ENCODE data around the gene LHPP. TPM values are rescaled to one million over a fixed set of nuclear protein-coding genes. Genes with fewer than 3 reads are reported as not detected.

The LHPP gene
- total and polyA plus RNA-seq, 9 donors, result 4.3 to 19.9 (median 12.6) TPM

- Histone ChIP-seq H3K4me3 (no peak overlapping the region), H3K4me1 (ENCODE audit: insufficient read depth) (peaks cover 30% of the 10 kb centered on the region), H3K27me3 (no peaks in the 10 kb centered on the region), H3K27ac (peak overlapping the region in 1 of 2 donors; percentile 66), H3K36me3 (no peaks in the 10 kb centered on the region), H3K9me3 (no peaks in the 10 kb centered on the region)
- peak in 3 of 5 donors; percentile 68 to 78 (median 68) for DNase-seq
- intact Hi-C loops (cut with DNase I), result loop anchor here in 1 of 4 donors (10.0 kb wide), 1 partner anchor 84 kb away; no protein-coding TSS in a partner anchor
- TF ChIP-seq EP300 (IDR thresholded peaks at IDR 0.05) (no peak), POLR2A (IDR thresholded peaks at IDR 0.05) (no peak), CTCF (IDR thresholded peaks at IDR 0.05) (no peak)
- 35 to 39% (median 36%) methylated on average over 20 of the region's 20 CpGs for WGBS, 3 donors
These were observed 179.1 kb downstream of the LHPP start for GRCh38 chr10:124640538-124641231.

- intact Hi-C loops (cut with DNase I), result loop anchor here in 1 of 4 donors (10.0 kb wide), 1 partner anchor 83 kb away; no protein-coding TSS in a partner anchor
These were observed 179.9 kb downstream of the LHPP start for GRCh38 chr10:124641282-124642087.

GRCh38 chr10:124642088-124642710, 180.6 kb downstream of the LHPP start:
- no peaks in the 10 kb centered on the region for H3K9me3 ChIP-seq
- no peak overlapping the region for H3K4me3 ChIP-seq
- peak overlapping the region in 1 of 2 donors; percentile 66 for H3K27ac ChIP-seq
- H3K27me3 ChIP-seq, result no peaks in the 10 kb centered on the region
- H3K36me3 ChIP-seq, result no peaks in the 10 kb centered on the region
- WGBS, 3 donors, result 93 to 97% (median 94%) methylated on average over 20 of the region's 20 CpGs
- no peak for DNase-seq
- TF ChIP-seq EP300 (IDR thresholded peaks at IDR 0.05) (no peak), POLR2A (IDR thresholded peaks at IDR 0.05) (no peak), CTCF (IDR thresholded peaks at IDR 0.05) (no peak)
- intact Hi-C loops (cut with DNase I), result loop anchor here in 1 of 4 donors (10.0 kb wide), 1 partner anchor 83 kb away; no protein-coding TSS in a partner anchor
- peaks cover 36% of the 10 kb centered on the region for H3K4me1 ChIP-seq (ENCODE audit: insufficient read depth)

More at GRCh38 chr10:124641282-124642087, 179.9 kb downstream of the LHPP start:
- WGBS, 3 donors, result 58 to 67% (median 65%) methylated on average over 15 of the region's 15 CpGs
- Histone ChIP-seq H3K4me1 (ENCODE audit: insufficient read depth) (peaks cover 36% of the 10 kb centered on the region), H3K36me3 (no peaks in the 10 kb centered on the region), H3K27ac (peak overlapping the region in 1 of 2 donors; percentile 66), H3K9me3 (no peaks in the 10 kb centered on the region), H3K27me3 (no peaks in the 10 kb centered on the region), H3K4me3 (no peak overlapping the region)
- no peak for TF ChIP-seq POLR2A (IDR thresholded peaks at IDR 0.05)
- TF ChIP-seq CTCF (IDR thresholded peaks at IDR 0.05), result no peak
- TF ChIP-seq EP300 (IDR thresholded peaks at IDR 0.05), result no peak
- DNase-seq, result peak in 2 of 5 donors; percentile 63 to 70
